Thoracic aorta (tissue), 2 donors: ENCODE data around the gene PNLIP. TPM values are rescaled to one million over a fixed set of nuclear protein-coding genes. Genes with fewer than 3 reads are reported as not detected.

Experiments used
- ATAC-seq: fragments of 150-250 bp; one replicate; pipeline ENCODE4 v1.8.0; 2017; ENCODE audit warnings: low read depth; ENCODE audit not compliant: insufficient number of reproducible peaks, low FRiP score
- DNase-seq: peaks from one replicate; pipeline ENCODE4 v3.0.0-alpha.2; 2020; ENCODE audit warnings: low spot score
- H3K27ac ChIP-seq, 2 donors: fragments of 200-600 bp; sonication (generic); 1 replicate in 1 of 2; 2 replicates in 1 of 2; pipeline ENCODE4 v1.5.1; 2016; ENCODE audit warnings: mild to moderate bottlenecking in 2 of 2, moderate library complexity in 2 of 2
- H3K27me3 ChIP-seq: fragments of 200-600 bp; sonication (generic); replicated peaks from 2 replicates; pipeline ENCODE4 v1.6.0; 2016; ENCODE audit warnings: mild to moderate bottlenecking; ENCODE audit not compliant: insufficient read depth
- H3K36me3 ChIP-seq: fragments of 200-600 bp; sonication (generic); one replicate; pipeline ENCODE4 v1.5.1; 2016
- H3K4me1 ChIP-seq, 2 donors: fragments of 200-600 bp; sonication (generic); 1 replicate in 1 of 2; 2 replicates in 1 of 2; pipeline versions ENCODE4 v1.5.1 to v1.6.0; 2016; ENCODE audit warnings: low read depth in 2 of 2, mild to moderate bottlenecking in 1 of 2; ENCODE audit not compliant: control insufficient read depth in 1 of 2
- H3K4me3 ChIP-seq: fragments of 200-600 bp; sonication (generic); 2 replicates; pipeline ENCODE4 v1.5.1; 2016; ENCODE audit warnings: mild to moderate bottlenecking
- H3K9me3 ChIP-seq: fragments of 200-600 bp; sonication (generic); 2 replicates; pipeline ENCODE4 v1.5.1; 2016
- CTCF ChIP-seq: fragments of 200-600 bp; sonication (generic); IDR thresholded peaks from one replicate; pipeline ENCODE4 v1.5.1; 2019; ENCODE audit warnings: antibody characterized with exemption
- total RNA-seq, 2 donors: library from RNA; depleted of rRNA; stranded (reverse); fragments of >200 nt; gene quantifications; one replicate each; pipeline versions ENCODE4 v1.1.0 to v1.2.3, GENCODE V29; 2016

The PNLIP gene
- total RNA-seq, 2 donors from 2014 or later = 1.7 TPM; not detected in 1

GRCh38 chr10:116538992-116539391 is 6.7 kb upstream of the PNLIP start:
- DNase-seq = no peak
- H3K4me3 ChIP-seq = no peak overlapping the region
- no peak overlapping the region for H3K27ac ChIP-seq
- no peaks in the 10 kb centered on the region for H3K9me3 ChIP-seq
- no peaks in the 10 kb centered on the region for H3K27me3 ChIP-seq
- no peaks in the 10 kb centered on the region for H3K36me3 ChIP-seq
- no peak for TF ChIP-seq CTCF
- H3K4me1 ChIP-seq = no peaks in the 10 kb centered on the region
- no peak for ATAC-seq

DNA sequence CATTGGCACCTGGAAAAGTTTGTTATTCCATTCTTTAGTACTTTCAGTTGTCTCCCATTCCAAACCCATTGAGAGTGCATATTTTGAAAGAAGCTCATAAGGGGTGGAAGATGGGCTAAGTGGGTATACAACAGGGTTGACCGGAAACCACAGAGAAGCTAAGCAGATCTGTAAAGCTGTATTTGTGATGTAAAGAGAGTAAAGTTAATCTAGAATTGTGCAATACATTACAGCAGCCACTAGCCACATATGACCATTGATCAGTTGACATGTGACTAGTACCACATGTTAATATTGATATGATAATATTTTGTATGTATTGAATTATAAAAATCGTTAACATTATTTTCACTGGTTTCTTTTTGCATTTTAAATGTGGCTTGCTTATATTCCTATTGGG is 4.9 kb upstream of the PNLIP start:
- ATAC-seq (no peak), DNase-seq (no peak)
- Histone ChIP-seq H3K9me3 (no peaks in the 10 kb centered on the region), H3K4me1 (no peaks in the 10 kb centered on the region), H3K4me3 (no peak overlapping the region), H3K36me3 (no peaks in the 10 kb centered on the region), H3K27me3 (no peaks in the 10 kb centered on the region), H3K27ac (no peak overlapping the region)
- TF ChIP-seq CTCF = no peak

- no peaks in the 10 kb centered on the region for H3K36me3 ChIP-seq
- H3K9me3 ChIP-seq = no peaks in the 10 kb centered on the region
- no peak overlapping the region for H3K4me3 ChIP-seq
- no peak for TF ChIP-seq CTCF
- no peak for DNase-seq
- ATAC-seq = no peak
- no peaks in the 10 kb centered on the region for H3K4me1 ChIP-seq
- H3K27me3 ChIP-seq = no peaks in the 10 kb centered on the region
- H3K27ac ChIP-seq = no peak overlapping the region
Observed at GRCh38 chr10:116542007-116542677, 3.6 kb upstream of the PNLIP start.

GRCh38 chr10:116545122-116545521 is 609 bp upstream of the PNLIP start:
- no peaks in the 10 kb centered on the region for H3K9me3 ChIP-seq
- H3K4me1 ChIP-seq = no peaks in the 10 kb centered on the region
- no peak for DNase-seq
- TF ChIP-seq CTCF = no peak
- H3K4me3 ChIP-seq = no peak overlapping the region
- no peaks in the 10 kb centered on the region for H3K36me3 ChIP-seq
- ATAC-seq = no peak
- H3K27me3 ChIP-seq = no peaks in the 10 kb centered on the region
- H3K27ac ChIP-seq = no peak overlapping the region

GRCh38 chr10:116548301-116548700 is 2.6 kb downstream of the PNLIP start:
- Histone ChIP-seq H3K4me1 (no peaks in the 10 kb centered on the region), H3K36me3 (no peaks in the 10 kb centered on the region), H3K9me3 (no peaks in the 10 kb centered on the region), H3K27ac (no peak overlapping the region), H3K27me3 (no peaks in the 10 kb centered on the region), H3K4me3 (no peak overlapping the region)
- DNase-seq = no peak
- TF ChIP-seq CTCF = no peak
- ATAC-seq = no peak
